HG02610 (cell line): ENCODE results near the gene NCK2.

ENCODE experiments used
- ATAC-seq: cut with Tn5 transposase; IDR thresholded peaks from one replicate; pipeline ENCODE4 v1.9.1; 2021; ENCODE audit warnings: mild to moderate bottlenecking, moderate library complexity; ENCODE audit not compliant: unreplicated experiment

The NCK2 gene

DNA sequence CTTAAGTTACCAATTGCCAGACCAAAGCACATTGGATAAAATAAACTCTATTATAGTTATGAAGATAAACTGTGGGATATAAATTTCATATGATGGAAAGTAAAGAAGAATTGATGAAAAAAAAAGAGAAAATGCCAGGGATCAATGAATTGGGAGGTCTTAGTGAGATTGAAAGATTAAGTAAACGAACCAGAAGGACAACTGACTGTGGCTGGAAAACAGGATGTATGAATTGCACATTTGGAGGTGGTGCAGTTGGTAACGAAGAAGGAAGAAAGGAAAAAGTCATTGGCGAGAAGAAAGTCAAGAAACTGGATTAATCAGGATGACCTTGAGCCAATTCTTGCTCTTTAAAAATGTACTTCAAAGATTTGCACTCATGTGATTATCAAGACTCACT, 166.7 kb downstream of the NCK2 start:
- ATAC-seq: no peak

GRCh38 chr2:105912081-105912480, 167.4 kb downstream of the NCK2 start:
- ATAC-seq: no peak

GRCh38 chr2:105915005-105915558, 170.4 kb downstream of the NCK2 start:
- peak; percentile 72 for ATAC-seq

GRCh38 chr2:105917226-105917625, 172.5 kb downstream of the NCK2 start:
- ATAC-seq: no peak

- ATAC-seq: no peak
These were observed 173.0 kb downstream of the NCK2 start for GRCh38 chr2:105917688-105918087.

GRCh38 chr2:105919191-105919811, 174.6 kb downstream of the NCK2 start:
- ATAC-seq: no peak

DNA sequence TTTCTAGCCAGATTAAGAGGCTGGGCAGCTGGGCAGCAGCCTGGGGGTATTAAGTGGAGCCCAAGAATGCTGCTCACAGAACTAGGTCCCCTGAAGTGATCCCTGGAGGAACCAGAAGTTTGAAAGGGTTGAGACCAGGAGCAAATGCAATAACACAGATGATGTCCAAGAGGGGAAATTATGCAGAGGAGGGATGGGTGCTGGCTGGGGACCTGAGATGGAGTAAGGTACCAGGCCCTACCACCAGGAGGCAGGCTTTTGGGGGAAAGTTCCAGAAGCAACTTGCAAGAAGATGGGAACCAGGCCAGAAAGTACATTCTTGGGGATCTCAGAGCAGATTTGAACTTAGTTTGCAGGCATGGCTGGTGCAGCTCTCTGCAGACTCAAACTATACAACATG, 175.1 kb downstream of the NCK2 start:
- no peak for ATAC-seq

DNA sequence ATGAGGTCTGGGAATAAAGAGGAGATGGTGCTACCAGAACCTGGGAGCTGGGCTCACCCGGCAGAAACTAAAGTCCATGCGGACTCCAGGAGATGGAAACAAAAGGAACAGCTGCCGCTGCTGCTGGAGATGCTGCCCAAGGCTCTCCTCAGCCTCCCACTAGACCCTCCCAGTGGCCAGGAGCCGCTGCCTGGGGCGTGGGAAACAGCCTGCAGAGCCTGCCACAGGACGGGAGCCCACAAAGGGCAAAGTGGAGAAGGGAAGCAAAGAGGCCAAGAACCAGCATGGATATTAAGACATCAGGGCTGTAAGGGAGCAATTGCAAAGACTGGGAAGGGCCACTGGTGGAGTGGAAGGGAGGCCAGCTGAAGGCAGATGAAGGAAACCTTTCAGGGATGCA, 179.6 kb downstream of the NCK2 start:
- no peak for ATAC-seq

DNA sequence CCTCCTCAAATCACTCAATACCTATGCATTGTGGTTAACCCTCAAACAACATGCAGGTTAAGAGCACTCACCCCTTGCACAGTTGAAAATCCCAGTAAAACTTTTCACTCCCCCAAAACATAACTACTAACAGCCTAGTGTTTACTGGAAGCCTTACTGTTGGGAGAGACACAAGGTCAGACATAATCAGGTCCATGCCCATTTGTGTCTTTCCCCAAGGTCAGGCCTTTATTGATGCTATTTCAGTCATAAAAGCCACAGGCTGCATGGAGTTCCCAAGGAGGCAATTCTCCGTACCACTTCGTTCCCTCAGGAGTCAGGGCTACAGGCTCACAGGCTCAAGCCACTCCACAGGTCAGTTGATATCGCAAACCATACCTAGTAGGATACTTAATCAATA, 180.2 kb downstream of the NCK2 start:
- no peak for ATAC-seq

DNA sequence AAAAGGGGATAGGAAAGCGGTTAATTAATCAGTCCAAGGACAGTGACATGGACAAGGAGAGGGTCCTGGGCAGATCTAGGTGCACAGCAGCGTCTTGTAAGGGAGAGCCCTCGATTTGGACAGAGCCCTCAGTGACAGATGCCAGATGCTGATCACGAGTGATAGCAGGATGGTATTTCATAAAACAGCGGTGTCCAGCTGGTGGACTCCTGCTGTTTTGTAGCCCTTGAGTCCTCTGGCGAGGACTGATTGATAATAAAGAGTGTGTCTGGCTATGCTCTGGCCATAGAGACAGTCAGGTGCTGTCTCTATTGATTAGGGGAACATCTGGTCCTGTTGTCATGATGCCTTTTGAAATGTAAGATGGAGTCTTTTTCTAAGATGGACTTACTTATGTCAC, 180.7 kb downstream of the NCK2 start:
- ATAC-seq: no peak

- ATAC-seq: no peak
These were observed 182.4 kb downstream of the NCK2 start for GRCh38 chr2:105926960-105927678.

DNA sequence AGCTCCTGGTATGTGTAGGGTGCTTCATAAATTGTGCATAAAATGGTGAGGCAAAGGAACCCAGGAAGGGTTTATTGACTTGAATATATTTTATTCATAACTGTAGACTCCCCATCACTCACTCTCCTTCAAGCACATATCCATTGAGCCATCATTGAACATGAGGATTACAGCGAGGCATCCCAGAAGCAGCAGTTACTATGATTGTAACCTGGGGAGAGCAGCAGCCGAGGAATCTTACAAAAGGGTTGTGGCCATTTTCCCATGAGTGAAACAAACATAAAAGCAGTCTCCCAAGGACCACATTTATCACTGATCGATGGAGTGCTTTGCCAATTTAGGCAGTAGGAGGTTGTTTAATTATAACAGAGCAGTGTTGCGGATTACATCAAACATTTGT, 183.4 kb downstream of the NCK2 start:
- ATAC-seq: no peak

GRCh38 chr2:105928563-105928962, 183.9 kb downstream of the NCK2 start:
- ATAC-seq: no peak

- no peak for ATAC-seq
These were observed 184.8 kb downstream of the NCK2 start for GRCh38 chr2:105929516-105929915.

- ATAC-seq: no peak
These were observed 187.9 kb downstream of the NCK2 start for GRCh38 chr2:105932582-105932981.

GRCh38 chr2:105933906-105934305, 189.2 kb downstream of the NCK2 start:
- ATAC-seq: no peak

GRCh38 chr2:105934467-105934866, 189.8 kb downstream of the NCK2 start:
- ATAC-seq: no peak

DNA sequence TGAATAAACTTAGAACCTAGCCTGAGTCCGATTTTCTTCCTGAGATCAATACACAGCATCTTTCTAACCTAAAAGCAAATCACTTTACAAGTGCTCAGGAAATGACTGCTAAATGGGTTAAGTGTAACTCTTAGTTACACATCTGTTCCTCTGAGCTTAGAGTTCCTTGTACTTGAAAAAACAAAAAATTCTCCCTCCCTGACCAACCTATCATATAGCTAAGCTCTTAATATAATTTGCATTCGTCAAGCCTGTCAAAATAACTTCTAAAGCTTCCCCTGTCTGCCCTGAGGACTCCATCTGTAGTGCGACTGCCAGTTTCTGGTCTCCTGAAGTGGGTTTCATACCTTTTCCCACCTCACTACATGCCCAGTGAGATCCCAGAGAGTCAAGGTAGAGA, 190.4 kb downstream of the NCK2 start:
- no peak for ATAC-seq

GRCh38 chr2:105936954-105937353, 192.2 kb downstream of the NCK2 start:
- no peak for ATAC-seq

DNA sequence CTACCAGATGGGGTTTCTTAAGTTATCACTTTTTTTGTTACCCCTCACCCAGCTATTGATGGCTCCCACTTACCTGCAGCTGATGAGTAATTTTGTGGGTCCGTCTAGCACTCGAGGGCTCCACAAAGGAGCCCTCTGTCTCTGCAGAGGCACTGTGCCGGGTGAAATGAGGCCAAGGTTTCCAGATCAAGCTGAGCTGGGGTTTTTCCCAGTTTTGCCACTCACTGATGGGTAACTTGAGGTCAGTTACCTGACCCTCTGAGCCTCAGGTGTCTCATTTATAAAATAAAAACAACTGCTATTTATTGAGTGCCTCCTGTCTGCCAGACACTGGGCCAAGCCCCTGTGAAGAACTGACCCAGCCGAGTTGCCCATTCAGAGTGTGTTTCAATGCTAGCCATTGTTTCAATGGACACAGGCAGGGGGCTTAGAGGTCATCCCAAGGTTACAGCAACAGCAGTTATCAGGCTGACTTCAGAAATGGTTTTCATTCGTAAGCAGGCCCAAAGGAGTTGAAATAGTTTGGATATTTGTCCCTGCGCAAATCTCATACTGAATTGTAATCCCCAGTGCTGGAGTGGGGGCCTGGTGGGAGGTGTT, 192.9 kb downstream of the NCK2 start:
- ATAC-seq: no peak
